ENCODE data around the gene ZFHX2.

DNA sequence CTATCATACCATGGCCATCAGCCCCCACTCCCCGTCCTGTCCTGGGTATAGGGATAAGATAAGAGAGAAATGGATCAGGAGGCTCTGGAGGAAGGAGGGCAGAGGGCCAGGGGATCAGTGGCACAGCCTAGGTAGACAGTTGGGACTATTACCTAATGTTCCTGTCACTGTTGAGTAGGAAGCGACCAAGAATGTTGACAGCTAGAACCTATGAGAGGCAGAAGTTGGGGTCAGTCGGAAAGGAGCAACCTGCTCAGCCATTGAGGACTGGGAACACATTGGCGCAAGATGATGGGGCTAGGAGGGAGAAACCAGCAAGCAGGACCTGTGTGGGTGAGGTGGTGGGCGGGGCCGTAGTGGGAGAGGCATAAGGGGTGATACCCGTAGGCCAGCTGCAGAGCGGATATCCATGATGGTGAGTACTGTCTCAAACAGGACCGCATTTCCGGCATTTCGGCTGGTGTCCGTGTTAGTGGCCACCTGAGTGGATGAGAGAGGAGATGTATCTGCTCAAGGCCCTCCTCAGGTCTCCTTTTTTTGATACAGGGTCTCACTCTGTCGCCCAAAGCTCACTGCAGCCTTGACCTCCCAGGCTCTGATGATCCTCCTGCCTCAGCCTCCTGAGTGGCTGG, 12.7 kb upstream of the ZFHX2 start:
- TF ChIP-seq CTCF (IDR thresholded peaks at IDR 0.05) (no peak), POLR2A (IDR thresholded peaks at IDR 0.05) (no peak)

All from testis (tissue), 2 donors.